Hepatocyte (in vitro differentiated cells): ENCODE results near the gene COX4I1. TPM values are rescaled to one million over a fixed set of nuclear protein-coding genes. Genes with fewer than 3 reads are reported as not detected.

Source experiments
- DNase-seq: peaks from one replicate; pipeline ENCODE4 v3.0.0-alpha.2; 2016; ENCODE audit warnings: low spot score
- H2AFZ ChIP-seq: fragments of 200-600 bp; sonication (generic); 2 replicates; pipeline ENCODE4 v1.6.0; 2016; ENCODE audit warnings: antibody characterized with exemption, mild to moderate bottlenecking
- H3K27ac ChIP-seq: fragments of 200-600 bp; sonication (generic); 2 replicates; pipeline ENCODE4 v1.5.1; 2016; ENCODE audit warnings: mild to moderate bottlenecking
- H3K27me3 ChIP-seq: fragments of 200-600 bp; sonication (generic); 2 replicates; pipeline ENCODE4 v1.6.1; 2016
- H3K36me3 ChIP-seq: fragments of 200-600 bp; sonication (generic); replicated peaks from 2 replicates; pipeline ENCODE4 v1.5.1; 2016; ENCODE audit warnings: low read depth; ENCODE audit not compliant: insufficient read depth
- H3K4me1 ChIP-seq: fragments of 200-600 bp; sonication (generic); 2 replicates; pipeline ENCODE4 v1.5.1; 2016; ENCODE audit warnings: mild to moderate bottlenecking, moderate library complexity; ENCODE audit not compliant: insufficient read depth
- H3K4me2 ChIP-seq: fragments of 200-600 bp; sonication (generic); 2 replicates; pipeline ENCODE4 v1.6.0; 2016
- H3K4me3 ChIP-seq: fragments of 200-600 bp; sonication (generic); 2 replicates; pipeline ENCODE4 v1.5.1; 2016; ENCODE audit warnings: mild to moderate bottlenecking
- H3K79me2 ChIP-seq: fragments of 200-600 bp; sonication (generic); 2 replicates; pipeline ENCODE4 v1.6.0; 2017; ENCODE audit warnings: mild to moderate bottlenecking
- H3K9me2 ChIP-seq: fragments of 200-600 bp; sonication (generic); replicated peaks from 2 replicates; pipeline ENCODE4 v1.6.0; 2017; ENCODE audit warnings: mild to moderate bottlenecking; ENCODE audit not compliant: insufficient read depth
- H3K9me3 ChIP-seq: fragments of 200-600 bp; sonication (generic); 2 replicates; pipeline ENCODE4 v1.5.1; 2016; ENCODE audit warnings: low read depth, mild to moderate bottlenecking
- H4K20me1 ChIP-seq: fragments of 200-600 bp; sonication (generic); 2 replicates; pipeline ENCODE4 v1.6.0; 2016; ENCODE audit warnings: mild to moderate bottlenecking; ENCODE audit not compliant: insufficient read depth, poor library complexity, severe bottlenecking
- CTCF ChIP-seq: fragments of 200-600 bp; sonication (generic); IDR thresholded peaks from 2 replicates; pipeline ENCODE4 v1.5.1; 2016; ENCODE audit warnings: antibody characterized with exemption, mild to moderate bottlenecking; ENCODE audit not compliant: poor library complexity
- EZH2 ChIP-seq: fragments of 200-600 bp; sonication (generic); IDR thresholded peaks from 2 replicates; pipeline ENCODE4 v1.6.1; 2016; ENCODE audit warnings: antibody characterized with exemption, mild to moderate bottlenecking, borderline replicate concordance
- EZH2phosphoT487 ChIP-seq: fragments of 200-600 bp; sonication (generic); IDR thresholded peaks from one replicate; pipeline ENCODE4 v1.6.1; 2018; ENCODE audit warnings: antibody characterized with exemption, mild to moderate bottlenecking, low read depth, moderate library complexity; ENCODE audit not compliant: unreplicated experiment, severe bottlenecking
- WGBS: methylation state at CpG from one replicate; pipeline ENCODE4 v1.1.6; 2016; ENCODE audit warnings: low lambda C conversion rate; ENCODE audit errors: missing lambda C conversion rate; 5-methylcytosine and 5-hydroxymethylcytosine counted together
- polyA plus RNA-seq: library from polyadenylated mRNA; unstranded; fragments of >200 nt; fragmentation: Nextera tagmentation; extraction: Ambion mirVana; gene quantifications from 2 replicates; pipeline ENCODE4 v1.2.1, GENCODE V29; 2016
- total RNA-seq: library from RNA; depleted of rRNA; stranded (reverse); fragments of >200 nt; gene quantifications from 2 replicates; pipeline ENCODE4 v1.2.3, GENCODE V29; 2014

COX4I1 gene
- total and polyA plus RNA-seq, 2 experiments from 2014 or later: 449 to 655 TPM

GRCh38 chr16:85780281-85780680 lies 19.2 kb upstream of the COX4I1 start:
- Histone ChIP-seq H3K9me3 (no peaks in the 10 kb centered on the region), H3K9me2 (no peaks in the 10 kb centered on the region), H2AFZ (no peak overlapping the region), H4K20me1 (peaks cover 4% of the 10 kb centered on the region), H3K27me3 (no peaks in the 10 kb centered on the region), H3K4me3 (no peak overlapping the region), H3K79me2 (peaks cover 12% of the 10 kb centered on the region), H3K4me1 (no peaks in the 10 kb centered on the region), H3K27ac (no peak overlapping the region), H3K4me2 (no peak overlapping the region), H3K36me3 (no peaks in the 10 kb centered on the region)
- DNase-seq: no peak
- 94% methylated on average over 26 of the region's 26 CpGs for WGBS
- TF ChIP-seq EZH2 (no peak), CTCF (no peak), EZH2phosphoT487 (no peak)

- Histone ChIP-seq H3K4me1 (no peaks in the 10 kb centered on the region), H3K4me3 (no peak overlapping the region), H3K27ac (no peak overlapping the region), H3K9me3 (no peaks in the 10 kb centered on the region), H3K36me3 (no peaks in the 10 kb centered on the region), H3K79me2 (peaks cover 15% of the 10 kb centered on the region), H3K9me2 (no peaks in the 10 kb centered on the region), H2AFZ (no peak overlapping the region), H3K4me2 (no peak overlapping the region), H3K27me3 (no peaks in the 10 kb centered on the region), H4K20me1 (peaks cover 7% of the 10 kb centered on the region)
- TF ChIP-seq EZH2phosphoT487 (no peak), CTCF (no peak), EZH2 (no peak)
- DNase-seq: no peak
- WGBS: 89% methylated on average over 10 of the region's 10 CpGs
These were observed 18.3 kb upstream of the COX4I1 start for GRCh38 chr16:85781156-85781555.

GRCh38 chr16:85781695-85782370 lies 17.7 kb upstream of the COX4I1 start:
- Histone ChIP-seq H4K20me1 (peaks cover 12% of the 10 kb centered on the region), H3K27ac (no peak overlapping the region), H3K4me1 (no peaks in the 10 kb centered on the region), H2AFZ (no peak overlapping the region), H3K79me2 (peaks cover 16% of the 10 kb centered on the region), H3K9me2 (no peaks in the 10 kb centered on the region), H3K9me3 (no peaks in the 10 kb centered on the region), H3K36me3 (no peaks in the 10 kb centered on the region), H3K4me3 (no peak overlapping the region), H3K27me3 (no peaks in the 10 kb centered on the region), H3K4me2 (no peak overlapping the region)
- TF ChIP-seq EZH2phosphoT487 (no peak), EZH2 (no peak), CTCF (no peak)
- peak; percentile 20 for DNase-seq
- WGBS: 88% methylated on average over 16 of the region's 16 CpGs

- 93% methylated on average over 6 of the region's 6 CpGs for WGBS
- peaks cover 15% of the 10 kb centered on the region for H4K20me1 ChIP-seq
- no peak overlapping the region for H3K27ac ChIP-seq
- H2AFZ ChIP-seq: no peak overlapping the region
- no peaks in the 10 kb centered on the region for H3K9me3 ChIP-seq
- H3K4me2 ChIP-seq: no peak overlapping the region
- H3K9me2 ChIP-seq: no peaks in the 10 kb centered on the region
- H3K27me3 ChIP-seq: no peaks in the 10 kb centered on the region
- H3K4me1 ChIP-seq: no peaks in the 10 kb centered on the region
- H3K36me3 ChIP-seq: no peaks in the 10 kb centered on the region
- H3K4me3 ChIP-seq: no peak overlapping the region
- TF ChIP-seq EZH2phosphoT487 (no peak), EZH2 (no peak), CTCF (no peak)
- no peak for DNase-seq
- peaks cover 20% of the 10 kb centered on the region for H3K79me2 ChIP-seq
These were observed 17.0 kb upstream of the COX4I1 start for GRCh38 chr16:85782451-85782850.
